Neural crest cell (in vitro differentiated cells): ENCODE measurements around the gene NEMP1. TPM values are rescaled to one million over a fixed set of nuclear protein-coding genes. Genes with fewer than 3 reads are reported as not detected.

Source experiments
- DNase-seq: peaks from one replicate; pipeline ENCODE4 v3.0.0; 2021; ENCODE audit warnings: low read depth, mixed read lengths, low spot score
- H3K27ac Mint-ChIP-seq: one replicate; pipeline ENCODE4 v1.8.0; 2021; ENCODE audit warnings: mild to moderate bottlenecking, mixed read lengths; ENCODE audit not compliant: unreplicated experiment
- H3K27me3 Mint-ChIP-seq: 2 replicates; pipeline ENCODE4 v1.8.0; 2021; ENCODE audit warnings: low read depth, mild to moderate bottlenecking, mixed read lengths
- H3K36me3 Mint-ChIP-seq: 2 replicates; pipeline ENCODE4 v1.8.0; 2021; ENCODE audit warnings: low read depth, mild to moderate bottlenecking, mixed read lengths
- H3K4me1 Mint-ChIP-seq: 2 replicates; pipeline ENCODE4 v1.8.0; 2021; ENCODE audit warnings: mixed read lengths
- H3K4me3 Mint-ChIP-seq: one replicate; pipeline ENCODE4 v1.8.0; 2021; ENCODE audit warnings: mild to moderate bottlenecking, mixed read lengths
- H3K9me3 Mint-ChIP-seq: 2 replicates; pipeline ENCODE4 v1.8.0; 2021; ENCODE audit warnings: mixed read lengths
- CTCF ChIP-seq: fragments of 200-600 bp; sonication (generic); conservative IDR thresholded peaks from 2 replicates; pipeline ENCODE4 v1.5.0; 2021; ENCODE audit warnings: antibody characterized with exemption, mild to moderate bottlenecking
- total RNA-seq: library from RNA; stranded (reverse); gene quantifications from 2 replicates; pipeline ENCODE4 v1.2.1, GENCODE V29; 2021

The NEMP1 gene
- total RNA-seq, 1 donor from 2014 or later, result 49.6 TPM

GRCh38 chr12:57049119-57049446, 29.5 kb downstream of the NEMP1 start:
- Mint-ChIP-seq H3K36me3 (peaks cover 5% of the 10 kb centered on the region), H3K27me3 (peaks cover 44% of the 10 kb centered on the region), H3K27ac (no peak overlapping the region), H3K9me3 (peaks cover 2% of the 10 kb centered on the region), H3K4me1 (no peaks in the 10 kb centered on the region), H3K4me3 (no peak overlapping the region)
- TF ChIP-seq CTCF, result no peak
- no peak for DNase-seq

- H3K4me3 Mint-ChIP-seq, result no peak overlapping the region
- TF ChIP-seq CTCF, result no peak
- peaks cover 48% of the 10 kb centered on the region for H3K27me3 Mint-ChIP-seq
- DNase-seq, result no peak
- no peaks in the 10 kb centered on the region for H3K4me1 Mint-ChIP-seq
- no peaks in the 10 kb centered on the region for H3K9me3 Mint-ChIP-seq
- H3K27ac Mint-ChIP-seq, result no peak overlapping the region
- H3K36me3 Mint-ChIP-seq, result peaks cover 2% of the 10 kb centered on the region
Observed at GRCh38 chr12:57048423-57049118, 30.0 kb downstream of the NEMP1 start.

DNA sequence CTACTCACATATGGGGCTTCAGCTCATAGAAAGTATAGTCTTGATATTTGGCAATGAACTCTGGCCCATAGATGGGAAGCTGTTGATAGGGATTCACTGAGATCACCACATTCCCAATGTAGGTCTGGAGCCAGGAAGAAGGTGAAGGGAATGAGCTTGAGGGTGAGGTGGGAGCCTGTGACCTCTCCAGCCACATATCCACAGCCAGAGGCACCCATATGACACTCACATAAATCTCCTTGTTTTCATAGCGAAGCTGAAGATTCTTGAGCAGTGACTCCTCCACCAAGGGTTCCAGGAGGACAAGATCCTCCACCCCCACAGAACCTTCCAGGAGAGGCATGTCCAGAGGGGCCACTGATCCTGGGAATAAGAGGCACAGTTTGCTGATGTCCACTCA, 30.6 kb downstream of the NEMP1 start:
- TF ChIP-seq CTCF, result no peak
- DNase-seq, result no peak
- no peaks in the 10 kb centered on the region for H3K36me3 Mint-ChIP-seq
- no peak overlapping the region for H3K4me3 Mint-ChIP-seq
- H3K9me3 Mint-ChIP-seq, result no peaks in the 10 kb centered on the region
- H3K4me1 Mint-ChIP-seq, result no peaks in the 10 kb centered on the region
- peaks cover 53% of the 10 kb centered on the region for H3K27me3 Mint-ChIP-seq
- H3K27ac Mint-ChIP-seq, result no peak overlapping the region

DNA sequence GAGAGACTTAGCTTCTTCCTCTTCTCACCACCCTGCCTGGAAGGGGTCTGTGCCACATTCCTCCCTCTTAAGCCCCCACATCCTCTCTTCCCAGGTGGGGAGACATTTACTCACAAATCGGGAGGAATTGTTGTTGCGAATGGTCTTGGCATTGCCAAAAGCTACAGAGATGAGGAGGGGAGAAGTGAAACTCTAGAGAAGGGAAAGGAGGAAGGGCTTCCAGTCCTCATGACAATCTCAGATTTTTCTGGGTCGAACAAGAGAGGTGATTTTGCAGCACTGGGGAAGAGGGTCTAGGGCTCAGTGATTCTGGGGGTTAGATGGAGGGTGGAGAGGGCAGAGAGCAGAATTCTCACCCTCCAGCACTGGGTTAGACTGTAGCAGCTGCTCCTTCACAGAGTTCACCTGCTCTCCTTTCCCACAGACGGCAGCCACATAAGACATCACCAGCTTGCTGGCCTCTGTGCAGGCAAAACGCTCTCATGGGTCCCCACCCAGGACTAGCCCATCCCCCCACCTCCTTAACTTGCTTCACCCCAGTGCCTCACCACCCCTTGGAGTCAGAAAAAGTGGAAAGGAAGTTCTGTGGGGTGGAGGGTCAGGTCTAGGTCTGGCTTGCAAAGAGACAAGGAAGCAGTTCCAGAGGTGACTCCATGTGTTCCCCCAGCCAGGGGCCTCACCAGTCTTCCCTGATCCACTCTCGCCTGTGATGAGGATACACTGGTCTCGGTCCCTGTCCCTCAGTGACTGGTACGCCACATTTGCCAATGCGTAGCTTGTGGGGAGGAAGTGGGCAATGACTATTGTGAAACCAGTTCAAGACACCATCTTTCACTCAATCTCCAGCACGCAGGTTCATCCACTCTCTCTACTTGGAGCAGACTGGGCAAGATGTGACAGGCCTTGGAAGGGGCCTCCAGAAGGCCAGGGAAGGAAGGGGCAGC, 31.4 kb downstream of the NEMP1 start:
- Mint-ChIP-seq H3K27ac (no peak overlapping the region), H3K27me3 (peaks cover 53% of the 10 kb centered on the region), H3K4me1 (no peaks in the 10 kb centered on the region), H3K4me3 (no peak overlapping the region), H3K36me3 (no peaks in the 10 kb centered on the region), H3K9me3 (no peaks in the 10 kb centered on the region)
- no peak for TF ChIP-seq CTCF
- no peak for DNase-seq

- no peak overlapping the region for H3K27ac Mint-ChIP-seq
- no peaks in the 10 kb centered on the region for H3K36me3 Mint-ChIP-seq
- TF ChIP-seq CTCF, result no peak
- no peak overlapping the region for H3K4me3 Mint-ChIP-seq
- no peaks in the 10 kb centered on the region for H3K9me3 Mint-ChIP-seq
- H3K4me1 Mint-ChIP-seq, result no peaks in the 10 kb centered on the region
- peaks cover 59% of the 10 kb centered on the region for H3K27me3 Mint-ChIP-seq
- DNase-seq, result no peak
Observed at GRCh38 chr12:57046086-57046791, 32.4 kb downstream of the NEMP1 start.
